Myocyte (in vitro differentiated cells): ENCODE results near the gene ZNF333. TPM values are rescaled to one million over a fixed set of nuclear protein-coding genes. Genes with fewer than 3 reads are reported as not detected.
A peak's percentile ranks its signal among the peaks of the same experiment; 100 is the strongest.
"Not testable (repeated sequence)": the region's sequence is repeated elsewhere in the genome, so short reads cannot be mapped to it uniquely, and the experiment has no call there.

Experiments used
- DNase-seq: peaks from one replicate; pipeline ENCODE4 v3.0.0-alpha.2; 2012; ENCODE audit warnings: low read depth
- total RNA-seq: library from RNA; depleted of rRNA; stranded (reverse); fragments of >200 nt; gene quantifications from 2 replicates; pipeline ENCODE4 v1.2.3, GENCODE V29; 2014

ZNF333 gene
- total RNA-seq, 1 donor from 2014 or later = 25.3 TPM

GRCh38 chr19:14767466-14767971 is 77.7 kb downstream of the ZNF333 start:
- DNase-seq = no peak

- DNase-seq = no peak
These were observed 78.2 kb downstream of the ZNF333 start for GRCh38 chr19:14768001-14768400.

- DNase-seq = no peak
These were observed 79.4 kb downstream of the ZNF333 start for GRCh38 chr19:14769201-14769600.

GRCh38 chr19:14770136-14770535 is 80.3 kb downstream of the ZNF333 start:
- DNase-seq = no peak

GRCh38 chr19:14770944-14771839 is 81.3 kb downstream of the ZNF333 start:
- DNase-seq = no peak

- DNase-seq = no peak
These were observed 82.6 kb downstream of the ZNF333 start for GRCh38 chr19:14772467-14772866.

- no peak for DNase-seq
These were observed 83.1 kb downstream of the ZNF333 start for GRCh38 chr19:14772995-14773394.

GRCh38 chr19:14773722-14774121 is 83.9 kb downstream of the ZNF333 start:
- DNase-seq = not testable (repeated sequence)

- no peak for DNase-seq
These were observed 84.5 kb downstream of the ZNF333 start for GRCh38 chr19:14774373-14774772.

GRCh38 chr19:14775326-14775725 is 85.5 kb downstream of the ZNF333 start:
- DNase-seq = not testable (repeated sequence)

GRCh38 chr19:14775869-14776586 is 86.2 kb downstream of the ZNF333 start:
- DNase-seq = peak; percentile 5

- DNase-seq = not testable (repeated sequence)
These were observed 87.8 kb downstream of the ZNF333 start for GRCh38 chr19:14777645-14778044.

- not testable (repeated sequence) for DNase-seq
These were observed 88.4 kb downstream of the ZNF333 start, which contains the start of gene ADGRE2 for GRCh38 chr19:14778110-14778845. Gene ADGRE2 (minus strand): TSS chr19:14778560. CDS start chr19:14776756, 1,804 bp downstream.

- DNase-seq = no peak
These were observed 89.3 kb downstream of the ZNF333 start for GRCh38 chr19:14779151-14779550.

GRCh38 chr19:14780622-14781225 is 90.9 kb downstream of the ZNF333 start:
- not testable (repeated sequence) for DNase-seq

GRCh38 chr19:14781713-14782536 is 92.1 kb downstream of the ZNF333 start:
- not testable (repeated sequence) for DNase-seq

- DNase-seq = no peak
These were observed 93.0 kb downstream of the ZNF333 start for GRCh38 chr19:14782626-14783409.
